ENCODE measurements around the gene UCP2.

The UCP2 gene

GRCh38 chr11:73971175-73971719 is 11.4 kb downstream of the UCP2 start:
- DNase-seq (ENCODE audit: low read depth in 2 of 2) = no peak

DNA sequence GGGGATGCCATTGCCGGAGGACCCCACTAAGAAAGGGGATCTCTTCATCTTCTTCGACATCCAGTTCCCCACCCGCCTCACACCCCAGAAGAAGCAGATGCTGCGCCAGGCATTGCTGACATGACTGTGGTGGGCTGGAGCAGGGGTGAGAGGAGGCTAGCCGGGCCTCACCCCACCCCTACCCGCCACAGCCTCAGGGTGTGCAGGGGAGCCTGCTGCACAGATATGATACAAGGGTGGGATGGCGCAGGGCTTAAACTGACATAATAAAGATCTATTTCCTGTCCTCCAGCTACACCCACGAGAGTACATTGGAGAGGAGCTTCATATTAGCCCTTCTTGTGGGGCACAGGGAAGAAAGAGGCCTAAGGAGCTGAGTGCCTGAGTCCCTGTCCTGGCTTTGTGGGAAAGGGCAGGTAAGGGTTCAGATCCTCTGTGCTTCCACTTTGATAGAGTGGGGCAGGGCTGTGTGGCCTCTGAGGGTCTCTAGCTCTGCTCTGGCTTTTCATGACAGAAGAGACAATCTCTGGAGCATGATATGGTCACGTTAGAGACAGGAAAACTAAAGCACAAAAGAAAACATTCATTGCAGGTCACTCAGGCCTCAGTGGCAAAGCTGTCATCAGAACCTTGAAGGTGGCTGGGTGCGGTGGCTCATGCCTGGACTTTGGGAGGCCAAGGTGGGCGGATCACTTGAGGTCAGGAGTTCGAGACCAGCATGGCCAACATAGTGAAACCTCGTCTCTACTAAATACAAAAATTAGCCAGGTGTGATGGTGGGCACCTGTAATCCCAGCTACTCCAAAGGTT is 12.4 kb downstream of the UCP2 start:
- no peak for DNase-seq (ENCODE audit: low read depth in 2 of 2)

GRCh38 chr11:73969091-73969490 is 13.6 kb downstream of the UCP2 start:
- DNase-seq (ENCODE audit: low read depth in 2 of 2) = no peak

GRCh38 chr11:73968356-73968966 is 14.2 kb downstream of the UCP2 start:
- no peak for DNase-seq (ENCODE audit: low read depth in 2 of 2)

- DNase-seq (ENCODE audit: low read depth in 2 of 2) = no peak
Observed at GRCh38 chr11:73965764-73966121, 16.9 kb downstream of the UCP2 start.

- DNase-seq (ENCODE audit: low read depth in 2 of 2) = no peak
Observed at GRCh38 chr11:73965076-73965763, 17.4 kb downstream of the UCP2 start.

DNA sequence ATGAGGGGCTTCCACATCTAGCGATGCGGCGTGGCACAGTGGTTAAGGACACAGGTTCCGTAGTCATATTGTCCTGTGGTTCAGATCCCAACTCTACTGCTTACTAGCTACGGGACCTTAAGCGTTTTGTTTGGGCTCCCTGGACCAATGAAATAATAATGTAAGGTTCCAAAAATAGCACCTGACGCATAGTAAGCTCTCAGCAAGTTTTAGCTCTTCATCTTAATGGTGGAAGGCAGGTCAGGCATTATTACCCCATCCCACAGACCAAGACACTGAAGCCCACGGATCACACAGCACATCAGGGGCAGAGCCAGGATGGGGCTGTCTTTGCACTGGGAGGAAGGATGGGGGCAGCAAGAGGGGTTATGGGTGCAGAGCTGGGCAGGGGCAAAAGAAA is 18.8 kb downstream of the UCP2 start:
- no peak for DNase-seq (ENCODE audit: low read depth in 2 of 2)

DNA sequence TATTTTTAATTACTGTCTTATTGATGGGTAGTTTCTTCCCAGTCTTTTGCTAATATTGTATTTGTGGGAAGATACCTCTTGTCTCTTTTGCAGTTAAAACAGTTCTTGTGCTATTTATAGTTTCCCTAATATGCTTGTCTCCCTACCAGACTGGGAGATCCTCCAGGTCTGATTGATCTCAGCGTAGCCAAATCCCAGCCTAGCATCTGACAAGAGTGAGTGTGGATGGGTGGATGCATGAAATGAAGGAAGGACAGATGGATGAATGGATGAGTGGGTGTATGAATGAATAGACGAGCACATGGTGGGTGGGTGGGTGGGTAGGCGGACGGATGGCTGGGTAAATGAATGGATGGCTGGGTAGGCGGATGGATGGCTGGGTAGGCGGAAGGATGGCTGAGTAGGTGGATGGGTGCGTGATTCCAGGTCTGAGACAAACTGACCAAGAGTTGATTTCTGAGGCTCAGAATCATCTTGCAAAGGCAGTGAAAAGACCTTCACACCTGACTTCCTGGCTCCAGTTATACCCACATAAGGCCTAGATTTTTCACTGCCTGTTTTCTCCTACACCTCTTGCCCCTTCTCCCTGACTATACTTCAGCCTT is 20.4 kb downstream of the UCP2 start:
- no peak for DNase-seq (ENCODE audit: low read depth in 2 of 2)

- no peak for DNase-seq (ENCODE audit: low read depth in 2 of 2)
Observed at GRCh38 chr11:73961321-73961720, 21.3 kb downstream of the UCP2 start.

- DNase-seq (ENCODE audit: low read depth in 2 of 2) = no peak
Observed at GRCh38 chr11:73958521-73959141, 24.0 kb downstream of the UCP2 start.

DNA sequence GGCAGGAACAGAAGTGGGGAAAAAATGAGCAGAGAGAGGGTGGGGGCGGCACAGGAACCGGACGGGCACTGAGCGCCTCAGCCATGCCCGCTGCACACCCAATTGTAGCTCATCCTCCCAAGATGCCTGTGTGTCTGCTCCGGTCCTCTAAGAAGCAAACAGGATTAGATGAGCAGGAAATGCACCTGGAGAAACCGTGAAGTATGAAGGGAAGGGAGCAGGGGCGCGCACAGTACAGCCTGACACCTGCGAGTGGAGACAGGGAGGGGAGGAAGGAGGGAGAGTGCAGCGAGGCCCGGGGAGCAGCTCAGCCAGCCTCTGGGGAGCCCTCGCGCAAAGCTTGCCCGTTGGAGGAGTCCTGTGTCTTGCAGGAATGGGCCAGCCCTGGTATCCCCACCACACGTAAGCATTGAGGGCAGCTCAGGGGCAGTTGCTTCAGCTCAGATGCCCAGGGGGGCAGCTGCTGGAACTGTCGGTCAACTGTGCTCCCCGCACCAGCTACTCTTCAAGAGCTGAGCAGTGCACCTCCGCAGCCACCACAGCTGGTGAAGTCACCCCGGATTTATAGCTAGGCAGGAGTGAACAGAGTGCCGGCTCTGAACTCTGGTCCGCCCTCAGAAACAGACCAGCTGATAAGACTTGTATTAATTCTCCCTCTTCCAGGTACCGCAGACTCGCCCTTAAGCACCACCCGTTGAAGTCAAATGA is 24.8 kb downstream of the UCP2 start:
- DNase-seq (ENCODE audit: low read depth in 2 of 2) = no peak

DNA sequence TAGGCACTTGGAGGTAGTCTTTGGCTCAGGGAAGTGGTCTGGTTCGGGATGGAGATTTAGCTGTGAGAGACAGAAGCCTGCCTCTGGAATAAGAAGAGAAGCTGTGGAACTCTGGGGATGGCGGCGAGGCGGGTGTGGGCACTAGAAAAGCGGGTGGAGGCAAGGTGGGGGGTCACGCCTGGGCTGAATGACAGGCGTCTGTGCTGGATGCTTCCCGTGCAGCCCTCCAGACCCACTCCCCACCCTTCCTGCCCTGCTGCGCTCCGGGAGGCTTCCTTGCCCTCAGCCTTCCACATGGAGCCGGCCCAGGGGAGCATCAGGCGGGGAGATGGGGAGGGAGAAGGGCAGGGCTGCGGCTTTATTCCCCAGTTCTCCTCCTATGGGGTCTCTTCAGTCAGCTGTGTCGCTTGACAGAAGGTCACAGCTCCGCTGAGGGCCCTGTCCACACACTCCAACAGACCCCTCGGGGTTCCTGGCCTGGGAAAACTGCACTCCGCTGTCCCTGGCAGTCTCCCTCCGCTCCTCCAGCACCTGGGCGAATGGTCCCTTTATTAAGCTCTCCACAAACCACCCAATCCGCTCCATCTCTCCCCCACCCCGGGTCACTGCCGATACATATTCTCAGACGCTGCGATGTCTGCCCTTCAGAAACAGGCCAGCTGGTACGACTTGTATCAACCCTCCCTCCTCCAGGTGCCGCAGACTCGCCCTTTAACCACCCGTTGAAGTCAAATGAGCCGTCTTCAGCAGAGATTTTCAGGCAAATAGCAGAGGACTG is 25.6 kb downstream of the UCP2 start:
- no peak for DNase-seq (ENCODE audit: low read depth in 2 of 2)

- no peak for DNase-seq (ENCODE audit: low read depth in 2 of 2)
Observed at GRCh38 chr11:73951797-73952196, 30.8 kb downstream of the UCP2 start.

GRCh38 chr11:73950869-73951710 is 31.6 kb downstream of the UCP2 start, which contains the start of gene DNAJB13:
Gene DNAJB13 (plus strand): TSS chr11:73951026. CDS start chr11:73951070, 44 bp downstream.
- no peak for DNase-seq (ENCODE audit: low read depth in 2 of 2)

- DNase-seq (ENCODE audit: low read depth in 2 of 2) = no peak
Observed at GRCh38 chr11:73949912-73950311, 32.7 kb downstream of the UCP2 start.

DNA sequence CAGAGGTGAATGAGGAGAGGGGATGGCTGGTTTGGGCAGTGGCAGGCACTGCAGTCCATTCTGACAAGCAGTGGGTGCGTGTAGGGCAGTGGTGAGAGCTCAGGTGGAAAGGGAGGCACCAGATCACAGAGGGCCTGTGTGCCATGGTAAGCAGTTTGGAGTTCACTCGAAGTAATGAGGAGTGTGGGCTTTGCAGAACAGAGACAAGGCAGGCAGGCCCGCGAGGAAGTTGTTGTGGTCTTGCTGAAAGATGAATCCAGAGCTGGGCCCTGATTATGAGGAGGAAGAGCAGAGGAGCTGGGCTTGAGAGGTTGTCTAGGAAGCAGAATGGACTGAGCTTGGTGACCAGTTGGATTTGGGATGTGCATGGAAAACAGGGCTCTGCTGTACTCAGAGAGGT is 33.4 kb downstream of the UCP2 start:
- DNase-seq (ENCODE audit: low read depth in 2 of 2) = no peak

- no peak for DNase-seq (ENCODE audit: low read depth in 2 of 2)
Observed at GRCh38 chr11:73946798-73947458, 35.7 kb downstream of the UCP2 start.

DNA sequence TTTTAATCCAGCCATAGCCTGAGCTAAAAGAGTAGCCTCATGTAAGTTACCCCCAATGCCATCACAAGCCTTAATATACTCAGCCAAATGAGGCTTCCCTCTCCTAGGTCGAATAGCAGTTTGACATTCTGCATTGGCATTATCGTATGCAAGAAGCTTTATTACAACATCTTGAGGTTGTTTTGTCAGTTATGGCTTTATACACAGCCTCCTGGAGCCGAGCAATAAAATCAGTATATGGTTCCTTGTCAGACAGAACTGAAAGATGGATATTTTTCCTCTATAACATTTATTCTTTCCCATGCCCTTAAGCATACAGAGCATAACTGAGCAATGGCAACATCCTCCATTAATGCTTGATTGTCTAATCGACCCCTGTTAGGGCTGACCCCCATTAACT is 37.2 kb downstream of the UCP2 start:
- no peak for DNase-seq (ENCODE audit: low read depth in 2 of 2)

DNA sequence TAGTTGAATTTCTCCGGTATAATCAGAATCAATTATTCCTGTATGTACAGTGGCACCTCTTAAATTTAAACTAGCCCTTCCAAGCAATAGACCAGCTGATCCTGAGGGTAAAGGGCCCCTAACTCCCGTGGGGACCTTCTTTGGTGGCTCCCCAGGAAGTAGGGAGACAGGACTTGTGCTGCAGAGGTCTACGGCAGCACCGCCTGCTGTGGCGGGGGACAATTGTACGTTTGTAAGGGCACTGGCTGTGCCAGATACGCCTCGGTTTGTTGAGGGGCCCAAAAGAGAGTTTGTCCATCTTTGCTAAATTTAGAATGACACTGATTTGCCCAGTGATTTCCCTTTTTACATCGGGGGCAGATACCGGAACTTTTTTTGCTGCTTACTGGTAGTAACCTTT is 37.7 kb downstream of the UCP2 start:
- DNase-seq (ENCODE audit: low read depth in 2 of 2) = no peak
